ENCODE data around the gene SYT9.

- TF ChIP-seq CTCF (IDR thresholded peaks at IDR 0.05; ENCODE audit: low read depth, low read length): no peak
- TF ChIP-seq EZH2phosphoT487 (IDR thresholded peaks at IDR 0.05; ENCODE audit: low read depth): no peak
These were observed 11.0 kb downstream of the SYT9 start for GRCh38 chr11:7262672-7263071.
